ENCODE results near the gene PRDM16. TPM values are rescaled to one million over a fixed set of nuclear protein-coding genes. Genes with fewer than 3 reads are reported as not detected.

PRDM16 gene
- total and polyA plus RNA-seq, 2 donors (not counting 1 experiment from before 2014, with no cell fraction given): 0.03 to 0.12 TPM

GRCh38 chr1:3064901-3065300 is 4.1 kb upstream of the PRDM16 start:
- Mint-ChIP-seq H3K4me3 (no peak overlapping the region), H3K4me1 (peaks cover 6% of the 10 kb centered on the region), H3K27ac (no peak overlapping the region), H3K27me3 (peaks cover 21% of the 10 kb centered on the region), H3K9me3 (ENCODE audit: insufficient read depth) (no peaks in the 10 kb centered on the region)
- no peak overlapping the region for H2AFZ ChIP-seq (ENCODE audit: insufficient read depth, low read depth, low read length, poor library complexity, severe bottlenecking)
- peaks cover 0 to 2% (median 0%) of the 10 kb centered on the region in 3 donors for H3K9me3 ChIP-seq (ENCODE audit: control extremely low read depth in 1 of 3, control insufficient read depth in 2 of 3, insufficient read depth in 1 of 3, low read length in 2 of 3)
- no peak overlapping the region for H3K9ac ChIP-seq (ENCODE audit: low read length)
- H3K79me2 ChIP-seq (ENCODE audit: control insufficient read depth, insufficient read depth, low read length): no peaks in the 10 kb centered on the region
- no peak overlapping the region for H3K4me2 ChIP-seq (replicated peaks; ENCODE audit: low read depth, low read length, poor library complexity, severe bottlenecking)
- H4K20me1 ChIP-seq (ENCODE audit: control insufficient read depth, insufficient read depth, low read length, poor library complexity, severe bottlenecking): no peaks in the 10 kb centered on the region
- ChIA-PET CTCF (no interaction called here), POLR2A (no interaction called here)
- H3K36me3 ChIP-seq (replicated peaks in 1 of 2; ENCODE audit: control extremely low read depth in 1 of 2, control insufficient read depth in 1 of 2, extremely low read depth in 1 of 2, insufficient read depth in 2 of 2, low read length in 1 of 2): no peaks in the 10 kb centered on the region
- no peak overlapping the region for H3K27ac ChIP-seq (ENCODE audit: low read length in 2 of 2)
- intact Hi-C loops (cut with micrococcal nuclease): no loop called here
- ATAC-seq (ENCODE audit: low read depth) (no peak), DNase-seq (no peak)
- peaks cover 0 to 32% (median 3%) of the 10 kb centered on the region in 4 experiments for H3K27me3 ChIP-seq (replicated peaks in 1 of 4; ENCODE audit: control extremely low read depth in 1 of 4, control insufficient read depth in 3 of 4, insufficient read depth in 4 of 4, low read length in 3 of 4)
- H3K4me3 ChIP-seq (ENCODE audit: control extremely low read depth in 1 of 5, extremely low read depth in 1 of 5, insufficient read depth in 1 of 5, low read depth in 2 of 5, low read length in 4 of 5): no peak overlapping the region
- H3K4me1 ChIP-seq (ENCODE audit: control insufficient read depth in 2 of 2, insufficient read depth in 2 of 2, low read length in 2 of 2): peaks cover 0 to 4% of the 10 kb centered on the region in 2 donors
- 94% methylated on average over 7 of the region's 9 CpGs for WGBS (ENCODE audit: insufficient coverage)
- TF ChIP-seq, protein P1, sequence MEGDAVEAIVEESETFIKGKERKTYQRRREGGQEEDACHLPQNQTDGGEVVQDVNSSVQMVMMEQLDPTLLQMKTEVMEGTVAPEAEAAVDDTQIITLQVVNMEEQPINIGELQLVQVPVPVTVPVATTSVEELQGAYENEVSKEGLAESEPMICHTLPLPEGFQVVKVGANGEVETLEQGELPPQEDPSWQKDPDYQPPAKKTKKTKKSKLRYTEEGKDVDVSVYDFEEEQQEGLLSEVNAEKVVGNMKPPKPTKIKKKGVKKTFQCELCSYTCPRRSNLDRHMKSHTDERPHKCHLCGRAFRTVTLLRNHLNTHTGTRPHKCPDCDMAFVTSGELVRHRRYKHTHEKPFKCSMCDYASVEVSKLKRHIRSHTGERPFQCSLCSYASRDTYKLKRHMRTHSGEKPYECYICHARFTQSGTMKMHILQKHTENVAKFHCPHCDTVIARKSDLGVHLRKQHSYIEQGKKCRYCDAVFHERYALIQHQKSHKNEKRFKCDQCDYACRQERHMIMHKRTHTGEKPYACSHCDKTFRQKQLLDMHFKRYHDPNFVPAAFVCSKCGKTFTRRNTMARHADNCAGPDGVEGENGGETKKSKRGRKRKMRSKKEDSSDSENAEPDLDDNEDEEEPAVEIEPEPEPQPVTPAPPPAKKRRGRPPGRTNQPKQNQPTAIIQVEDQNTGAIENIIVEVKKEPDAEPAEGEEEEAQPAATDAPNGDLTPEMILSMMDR (IDR thresholded peaks at IDR 0.05): no peak
- no peak for TF ChIP-seq EZH2 (IDR thresholded peaks at IDR 0.05; ENCODE audit: borderline replicate concordance, insufficient read depth, low read depth, low read length, poor library complexity, severe bottlenecking)

DNA sequence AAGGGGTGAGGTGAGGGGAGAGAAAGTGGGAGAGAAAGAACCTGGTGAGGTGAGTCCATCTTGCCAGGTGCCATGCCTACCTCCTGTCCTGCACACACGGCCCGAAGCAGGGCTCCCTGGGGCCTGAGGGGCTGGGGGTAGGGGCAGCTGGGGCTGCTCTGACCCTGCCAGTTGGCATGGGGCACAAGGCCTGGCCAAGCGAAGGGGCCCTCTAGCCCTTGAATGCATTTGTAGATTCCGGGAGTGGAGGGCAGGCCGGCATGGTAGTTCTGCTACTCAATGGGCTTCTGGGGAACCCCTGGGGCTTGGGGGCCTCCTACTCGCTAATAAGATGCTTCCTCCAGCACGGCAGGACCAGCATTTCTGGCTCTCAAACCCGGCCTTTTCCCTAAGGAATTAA is 3.6 kb upstream of the PRDM16 start:
- Histone ChIP-seq H3K4me3 (ENCODE audit: control extremely low read depth in 1 of 5, extremely low read depth in 1 of 5, insufficient read depth in 1 of 5, low read depth in 2 of 5, low read length in 4 of 5) (no peak overlapping the region), H3K4me2 (replicated peaks; ENCODE audit: low read depth, low read length, poor library complexity, severe bottlenecking) (no peak overlapping the region), H3K27me3 (replicated peaks in 1 of 4; ENCODE audit: control extremely low read depth in 1 of 4, control insufficient read depth in 3 of 4, insufficient read depth in 4 of 4, low read length in 3 of 4) (peaks cover 0 to 32% (median 3%) of the 10 kb centered on the region in 4 experiments), H2AFZ (ENCODE audit: insufficient read depth, low read depth, low read length, poor library complexity, severe bottlenecking) (no peak overlapping the region), H3K4me1 (ENCODE audit: control insufficient read depth in 2 of 2, insufficient read depth in 2 of 2, low read length in 2 of 2) (peaks cover 0 to 4% of the 10 kb centered on the region in 2 donors), H3K9me3 (ENCODE audit: control extremely low read depth in 1 of 3, control insufficient read depth in 2 of 3, insufficient read depth in 1 of 3, low read length in 2 of 3) (peaks cover 0 to 2% (median 0%) of the 10 kb centered on the region in 3 donors), H3K36me3 (replicated peaks in 1 of 2; ENCODE audit: control extremely low read depth in 1 of 2, control insufficient read depth in 1 of 2, extremely low read depth in 1 of 2, insufficient read depth in 2 of 2, low read length in 1 of 2) (no peaks in the 10 kb centered on the region), H4K20me1 (ENCODE audit: control insufficient read depth, insufficient read depth, low read length, poor library complexity, severe bottlenecking) (no peaks in the 10 kb centered on the region), H3K79me2 (ENCODE audit: control insufficient read depth, insufficient read depth, low read length) (no peaks in the 10 kb centered on the region), H3K27ac (ENCODE audit: low read length in 2 of 2) (no peak overlapping the region), H3K9ac (ENCODE audit: low read length) (no peak overlapping the region)
- ChIA-PET CTCF (no interaction called here), POLR2A (no interaction called here)
- no peak overlapping the region for H3K27ac Mint-ChIP-seq
- no peak for DNase-seq
- no peaks in the 10 kb centered on the region for H3K9me3 Mint-ChIP-seq (ENCODE audit: insufficient read depth)
- no peak for ATAC-seq (ENCODE audit: low read depth)
- no peak overlapping the region for H3K4me3 Mint-ChIP-seq
- H3K4me1 Mint-ChIP-seq: peaks cover 6% of the 10 kb centered on the region
- TF ChIP-seq, protein P1 (IDR thresholded peaks at IDR 0.05): no peak
- no peak for TF ChIP-seq EZH2 (IDR thresholded peaks at IDR 0.05; ENCODE audit: borderline replicate concordance, insufficient read depth, low read depth, low read length, poor library complexity, severe bottlenecking)
- intact Hi-C loops (cut with micrococcal nuclease): no loop called here
- H3K27me3 Mint-ChIP-seq: peaks cover 21% of the 10 kb centered on the region
- 91% methylated on average over 8 of the region's 8 CpGs for WGBS (ENCODE audit: insufficient coverage)
